Measurements from ENCODE around the gene STIP1. TPM values are rescaled to one million over a fixed set of nuclear protein-coding genes. Genes with fewer than 3 reads are reported as not detected.
A peak's percentile ranks its signal among the peaks of the same experiment; 100 is the strongest.

The STIP1 gene
- total RNA-seq, 1 donor from 2014 or later: 159 TPM

DNA sequence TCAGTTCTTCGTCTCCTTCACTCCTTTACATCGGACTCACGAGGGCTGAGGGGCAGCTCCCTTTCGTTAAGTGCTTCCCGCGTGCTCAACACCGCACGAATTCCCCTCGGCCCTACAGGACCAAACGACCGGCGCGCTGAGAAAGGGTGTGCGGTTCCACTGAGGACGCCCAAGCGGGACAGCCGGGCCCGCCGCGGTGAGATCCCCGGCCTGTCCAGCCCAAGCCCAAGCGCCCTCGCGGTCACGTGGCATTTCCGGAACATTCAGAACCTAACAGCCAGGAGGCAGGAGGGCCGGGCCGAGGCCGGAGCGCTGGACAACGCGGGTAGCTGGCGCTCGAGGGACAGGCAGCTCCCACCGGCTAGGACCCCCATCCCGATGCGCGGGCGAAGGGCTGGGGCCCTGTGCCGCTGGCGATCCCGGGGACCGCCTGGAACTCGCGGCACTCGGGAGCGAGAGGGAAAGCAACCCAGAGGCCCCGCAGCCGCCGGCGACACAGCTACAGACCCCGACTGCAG, 737 bp upstream of the STIP1 start:
- ATAC-seq (ENCODE audit: low read depth) (no peak), DNase-seq (no peak)
- H3K27ac Mint-ChIP-seq: peak overlapping the region; percentile 97
- TF ChIP-seq CTCF (IDR thresholded peaks at IDR 0.05): no peak
- no peak overlapping the region for H3K4me3 Mint-ChIP-seq
- H3K9me3 Mint-ChIP-seq: no peaks in the 10 kb centered on the region
- ChIA-PET POLR2A (interaction anchor here (0.5 to 6.1 kb wide), 31 partner anchors 13 to 1373 kb away, joined by 3 to 92 read pairs (median 6); partner anchors contain the start of genes BAD, CCDC88B, DNAJC4 and ESRRA), CTCF (interaction anchor here (0.7 to 1.5 kb wide), 6 partner anchors 19 to 116 kb away, joined by 3 to 10 read pairs (median 4); partner anchors contain the start of genes FERMT3, FKBP2 and PLCB3)
- intact Hi-C loops (cut with micrococcal nuclease): loop anchor here (1.0 to 2.0 kb wide), 5 partner anchors 18 to 346 kb away; partner anchors contain the start of genes DNAJC4, ESRRA, MACROD1 and MARK2
- peaks cover 27% of the 10 kb centered on the region for H3K4me1 Mint-ChIP-seq
- no peaks in the 10 kb centered on the region for H3K27me3 Mint-ChIP-seq
- peaks cover 13% of the 10 kb centered on the region for H3K36me3 Mint-ChIP-seq (ENCODE audit: low read depth)

DNA sequence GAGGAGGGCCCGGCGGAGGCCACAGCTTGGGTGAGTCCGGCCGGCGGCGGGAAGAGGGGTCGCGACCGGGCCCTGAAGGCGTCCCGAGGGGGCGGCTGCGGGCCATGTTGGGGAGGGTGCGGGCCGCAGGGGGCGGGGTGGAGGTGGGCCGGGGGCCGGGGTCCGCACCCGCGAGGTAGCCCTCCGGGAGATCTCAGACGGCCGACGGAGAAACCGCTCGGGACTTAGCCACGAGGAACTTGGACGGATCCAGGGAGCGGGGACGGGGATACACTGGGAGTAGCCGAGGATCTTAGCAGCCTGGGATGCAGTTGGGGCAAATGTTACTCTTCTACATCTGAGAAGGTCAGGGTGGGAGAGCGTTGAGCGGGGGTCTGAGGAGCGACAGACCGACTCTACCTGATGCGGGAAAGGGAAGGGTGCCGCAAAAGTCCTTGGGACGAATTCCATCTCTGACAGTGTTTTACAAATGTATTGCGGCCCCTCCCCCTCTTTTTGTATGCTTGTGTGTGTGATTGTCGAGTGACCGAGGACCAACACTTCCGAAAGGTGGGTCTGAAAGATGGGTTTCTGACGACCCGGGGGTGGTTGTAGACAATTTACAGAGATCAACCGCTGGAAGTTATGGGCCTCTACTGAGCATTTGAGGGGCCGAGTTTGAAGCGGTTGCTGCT, 658 bp downstream of the STIP1 start:
- Mint-ChIP-seq H3K27ac (no peak overlapping the region), H3K9me3 (no peaks in the 10 kb centered on the region), H3K36me3 (ENCODE audit: low read depth) (peaks cover 19% of the 10 kb centered on the region), H3K4me3 (no peak overlapping the region), H3K27me3 (no peaks in the 10 kb centered on the region), H3K4me1 (peaks cover 23% of the 10 kb centered on the region)
- TF ChIP-seq CTCF (IDR thresholded peaks at IDR 0.05): no peak
- DNase-seq: no peak
- ChIA-PET CTCF (interaction anchor here (0.9 to 1.5 kb wide), 4 partner anchors 18 to 131 kb away, joined by 3 to 10 read pairs (median 5); partner anchors contain the start of genes FERMT3, FKBP2 and PRDX5), POLR2A (interaction anchor here (0.7 to 6.1 kb wide), 19 partner anchors 11 to 1345 kb away, joined by 3 to 92 read pairs (median 11); partner anchors contain the start of genes BAD, CCDC88B, ESRRA and FERMT3)
- no peak for ATAC-seq (ENCODE audit: low read depth)
- intact Hi-C loops (cut with micrococcal nuclease): loop anchor here (1.0 to 2.0 kb wide), 5 partner anchors 20 to 248 kb away; partner anchors contain the start of genes FERMT3, FKBP2, NUDT22 and TRPT1

GRCh38 chr11:64192434-64192833, 6.5 kb downstream of the STIP1 start:
- ATAC-seq (ENCODE audit: low read depth) (no peak), DNase-seq (no peak)
- ChIA-PET POLR2A (no interaction called here), CTCF (no interaction called here)
- H3K4me1 Mint-ChIP-seq: peaks cover 16% of the 10 kb centered on the region
- H3K4me3 Mint-ChIP-seq: no peak overlapping the region
- no peak overlapping the region for H3K27ac Mint-ChIP-seq
- peaks cover 66% of the 10 kb centered on the region for H3K36me3 Mint-ChIP-seq (ENCODE audit: low read depth)
- no peaks in the 10 kb centered on the region for H3K9me3 Mint-ChIP-seq
- intact Hi-C loops (cut with micrococcal nuclease): no loop called here
- TF ChIP-seq CTCF (IDR thresholded peaks at IDR 0.05): no peak
- H3K27me3 Mint-ChIP-seq: no peaks in the 10 kb centered on the region

DNA sequence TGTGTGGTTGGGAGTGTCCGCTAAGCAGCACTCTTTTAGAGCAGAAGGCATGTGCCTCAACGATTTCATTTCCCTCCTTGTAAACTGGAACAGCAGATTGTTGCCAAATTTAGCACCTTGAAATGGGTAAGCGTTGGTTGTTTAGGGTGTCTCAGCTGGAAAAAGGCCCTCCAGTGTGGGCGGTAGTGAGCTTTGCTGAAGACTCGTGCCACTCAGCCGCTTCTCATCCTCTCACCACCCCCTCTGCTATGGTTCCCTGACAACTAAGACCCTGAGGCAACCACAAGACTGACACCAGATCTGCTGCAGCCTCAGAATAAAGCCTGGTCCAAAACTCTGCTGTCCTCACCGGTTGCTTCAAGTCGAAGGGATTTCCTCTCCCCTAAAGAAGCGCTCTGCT, 10.7 kb downstream of the STIP1 start:
- Mint-ChIP-seq H3K4me3 (no peak overlapping the region), H3K36me3 (ENCODE audit: low read depth) (peaks cover 90% of the 10 kb centered on the region), H3K27me3 (no peaks in the 10 kb centered on the region), H3K4me1 (peaks cover 7% of the 10 kb centered on the region), H3K9me3 (no peaks in the 10 kb centered on the region), H3K27ac (no peak overlapping the region)
- no peak for ATAC-seq (ENCODE audit: low read depth)
- no peak for TF ChIP-seq CTCF (IDR thresholded peaks at IDR 0.05)
- intact Hi-C loops (cut with micrococcal nuclease): no loop called here
- ChIA-PET POLR2A (interaction anchor here (1.2 kb wide), 1 partner anchor 9 kb away, joined by 4 read pairs; the partner anchor contains the start of gene FERMT3), CTCF (interaction anchor here (1.3 kb wide), 1 partner anchor 8 kb away, joined by 4 read pairs; no protein-coding TSS in a partner anchor)
- DNase-seq: no peak

DNA sequence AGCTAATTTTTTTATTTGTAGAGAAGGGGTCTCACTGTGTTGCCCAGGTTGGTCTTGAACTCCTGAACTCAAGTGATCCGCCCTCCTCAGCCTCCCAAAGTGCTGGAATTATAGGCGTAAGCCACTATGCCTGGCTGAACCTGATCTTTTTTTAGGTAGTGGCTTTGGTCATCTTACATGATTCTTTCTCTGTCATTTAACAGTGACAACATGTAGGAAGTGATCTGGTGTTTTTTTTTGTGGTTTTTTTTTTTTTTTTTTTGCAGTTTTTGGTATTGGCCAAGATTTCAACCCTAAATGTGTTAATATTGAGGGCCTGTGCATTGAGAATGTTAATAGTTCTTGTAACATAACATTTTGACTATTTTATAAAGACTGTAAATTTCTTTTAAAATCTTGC, 12.5 kb downstream of the STIP1 start:
- CTCF ChIA-PET: interaction anchor here (0.7 kb wide), 1 partner anchor 39 kb away, joined by 3 read pairs; no protein-coding TSS in a partner anchor
- POLR2A ChIA-PET: interaction anchor here (2.1 kb wide), 1 partner anchor 13 kb away, joined by 12 read pairs; the partner anchor contains the start of gene STIP1
- no peak overlapping the region for H3K4me3 Mint-ChIP-seq
- H3K36me3 Mint-ChIP-seq (ENCODE audit: low read depth): peaks cover 93% of the 10 kb centered on the region
- H3K27ac Mint-ChIP-seq: no peak overlapping the region
- H3K9me3 Mint-ChIP-seq: no peaks in the 10 kb centered on the region
- intact Hi-C loops (cut with micrococcal nuclease): no loop called here
- no peaks in the 10 kb centered on the region for H3K4me1 Mint-ChIP-seq
- TF ChIP-seq CTCF (IDR thresholded peaks at IDR 0.05): no peak
- no peak for ATAC-seq (ENCODE audit: low read depth)
- DNase-seq: no peak
- no peaks in the 10 kb centered on the region for H3K27me3 Mint-ChIP-seq
